ENCODE results near the gene KCNH1. TPM values are rescaled to one million over a fixed set of nuclear protein-coding genes. Genes with fewer than 3 reads are reported as not detected.

Gene KCNH1
- total and polyA plus RNA-seq, 2 of the 4 experiments (the other 2 are of a cell fraction) = 0.27 to 0.54 TPM

DNA sequence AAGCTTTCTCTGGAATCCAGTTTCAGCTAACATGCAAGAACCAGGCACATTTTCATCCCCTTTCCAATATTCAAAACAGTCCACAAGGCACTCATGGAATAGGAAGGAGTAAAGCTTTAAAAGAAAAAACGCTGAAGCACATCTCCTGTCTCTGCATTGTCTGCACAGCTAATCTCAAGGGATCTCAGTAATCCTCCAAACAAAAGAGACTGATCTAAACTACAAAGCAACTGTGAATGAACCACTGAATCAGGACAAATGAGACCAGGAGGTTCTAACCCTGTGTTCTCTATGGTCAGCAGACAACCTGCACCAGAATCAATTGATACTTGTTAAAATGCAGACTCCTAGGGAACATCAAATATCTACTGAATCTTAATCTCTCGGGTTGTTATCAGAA is 406.2 kb downstream of the KCNH1 start:
- BruUV-seq (replicated peaks) = no TSS peak
- Histone ChIP-seq H3K56ac (ENCODE audit: extremely low read depth, insufficient read depth, low read length) (no peak overlapping the region), H3K9me3 (ENCODE audit: control insufficient read depth, insufficient read depth, low read length) (no peaks in the 10 kb centered on the region), H3K79me1 (ENCODE audit: low read depth in 1 of 2, low read length in 2 of 2) (no peaks in the 10 kb centered on the region), H3K23ac (ENCODE audit: low read depth, low read length) (no peak overlapping the region), H2AK9ac (replicated peaks; ENCODE audit: low read depth, low read length, poor library complexity) (no peak overlapping the region), H3K18ac (ENCODE audit: low read depth, low read length) (no peak overlapping the region), H3K27me3 (ENCODE audit: control insufficient read depth, insufficient read depth, low read length) (no peaks in the 10 kb centered on the region), H3K4me3 (ENCODE audit: insufficient read depth, low read depth, low read length) (no peak overlapping the region), H2BK20ac (ENCODE audit: low read depth, low read length) (no peak overlapping the region), H3K4me2 (ENCODE audit: low read depth, low read length) (no peak overlapping the region), H3K4me1 (ENCODE audit: control insufficient read depth, insufficient read depth, low read length) (no peaks in the 10 kb centered on the region), H2BK120ac (ENCODE audit: low read depth, low read length) (no peak overlapping the region), H2BK15ac (ENCODE audit: low read depth, low read length) (no peak overlapping the region), H2AFZ (replicated peaks; ENCODE audit: low read length, poor library complexity) (no peak overlapping the region), H4K20me1 (ENCODE audit: insufficient read depth, low read length) (no peaks in the 10 kb centered on the region), H3K9me1 (ENCODE audit: insufficient read depth, low read length) (no peaks in the 10 kb centered on the region), H4K8ac (ENCODE audit: low read depth in 2 of 2, low read length in 2 of 2) (no peak overlapping the region), H4K5ac (ENCODE audit: low read depth, low read length) (no peak overlapping the region), H3K4ac (ENCODE audit: low read depth, low read length) (no peak overlapping the region), H2BK5ac (ENCODE audit: low read depth, low read length, poor library complexity, severe bottlenecking) (no peak overlapping the region), H4K91ac (ENCODE audit: insufficient read depth, low read depth, low read length) (no peak overlapping the region), H3K14ac (replicated peaks; ENCODE audit: low read depth, low read length) (no peak overlapping the region), H3K36me3 (ENCODE audit: control insufficient read depth, insufficient read depth, low read length) (no peaks in the 10 kb centered on the region), H2AK5ac (ENCODE audit: low read depth, low read length) (no peak overlapping the region), H3K27ac (ENCODE audit: insufficient read depth, low read length) (no peak overlapping the region), H3K9ac (ENCODE audit: low read depth, low read length) (no peak overlapping the region)
- in situ Hi-C loops (cut with MboI; ENCODE audit: low sequenced_read_pairs) = no loop called here
- CTCF ChIA-PET = no interaction called here
- DNase-seq = no peak
- no CpG with 5 or more reads among the region's 2 CpGs for WGBS, 2 experiments (ENCODE audit: extremely low coverage in 2 of 2, insufficient read length in 1 of 2)
- dilution Hi-C loops (cut with HindIII; ENCODE audit: low sequenced_read_pairs, unreplicated experiment) = no loop called here
- no peak for TF ChIP-seq NFE2L2 (IDR thresholded peaks at IDR 0.05; ENCODE audit: low read depth, low read length)
- no peak for TF ChIP-seq MAFK (IDR thresholded peaks at IDR 0.05; ENCODE audit: low read depth, low read length)
- no peak for TF ChIP-seq CHD1 (IDR thresholded peaks at IDR 0.05; ENCODE audit: low read depth, low read length)
- TF ChIP-seq FOS (IDR thresholded peaks at IDR 0.05; ENCODE audit: low read depth, low read length) = no peak
- TF ChIP-seq, protein P1, sequence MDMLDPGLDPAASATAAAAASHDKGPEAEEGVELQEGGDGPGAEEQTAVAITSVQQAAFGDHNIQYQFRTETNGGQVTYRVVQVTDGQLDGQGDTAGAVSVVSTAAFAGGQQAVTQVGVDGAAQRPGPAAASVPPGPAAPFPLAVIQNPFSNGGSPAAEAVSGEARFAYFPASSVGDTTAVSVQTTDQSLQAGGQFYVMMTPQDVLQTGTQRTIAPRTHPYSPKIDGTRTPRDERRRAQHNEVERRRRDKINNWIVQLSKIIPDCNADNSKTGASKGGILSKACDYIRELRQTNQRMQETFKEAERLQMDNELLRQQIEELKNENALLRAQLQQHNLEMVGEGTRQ (IDR thresholded peaks at IDR 0.05; ENCODE audit: low read depth, low read length) = no peak
- TF ChIP-seq RCOR1 (IDR thresholded peaks at IDR 0.05; ENCODE audit: insufficient replicate concordance, low read length) = no peak
- POLR2A ChIA-PET (ENCODE audit: unreplicated experiment) = no interaction called here
- intact Hi-C loops (cut with micrococcal nuclease) = no loop called here
- no peak for ATAC-seq (ENCODE audit: low read depth)
